Endothelial cell of umbilical vein (primary cell): ENCODE measurements around the gene ZNF507.
"Not testable (repeated sequence)": the region's sequence is repeated elsewhere in the genome, so short reads cannot be mapped to it uniquely, and the experiment has no call there.

ENCODE experiments used
- CTCF ChIP-seq, 2 donors: IDR thresholded peaks; 1 replicate in 1 of 2; 2 replicates in 1 of 2; pipeline ENCODE4 v1.5.1; 2011; ENCODE audit warnings: low read length in 2 of 2, mild to moderate bottlenecking in 2 of 2, moderate library complexity in 2 of 2, control low read depth in 1 of 2, inconsistent platforms in 1 of 2, low read depth in 1 of 2; ENCODE audit not compliant: insufficient read depth in 1 of 2; ENCODE audit errors: extremely low read depth in 1 of 2
- EZH2 ChIP-seq: IDR thresholded peaks from 2 replicates; pipeline ENCODE4 v1.6.1; 2012; ENCODE audit warnings: borderline replicate concordance, low read depth, mild to moderate bottlenecking, moderate library complexity, low read length, inconsistent platforms; ENCODE audit not compliant: severe bottlenecking
- POLR2A ChIP-seq: IDR thresholded peaks from 2 replicates; pipeline ENCODE4 v1.6.1; 2012; ENCODE audit warnings: low read depth, mild to moderate bottlenecking, control low read depth, low read length

- TF ChIP-seq EZH2; CTCF (IDR thresholded peaks at IDR 0.05; ENCODE audit: extremely low read depth in 1 of 2, insufficient read depth in 1 of 2, low read depth in 1 of 2, low read length in 2 of 2); POLR2A: not testable (repeated sequence)
Measured at GRCh38 chr19:32423944-32424343, 78.5 kb downstream of the ZNF507 start.
